Breast epithelium (tissue), 3 donors: ENCODE measurements around the gene C8A.

Experiments used
- POLR2A ChIP-seq: fragments of 450-650 bp; IDR thresholded peaks from one replicate; pipeline ENCODE4 v1.6.1; 2016; ENCODE audit warnings: antibody characterized with exemption, mild to moderate bottlenecking, moderate library complexity
- TF ChIP-seq, protein P1 (sequence below), 3 donors: fragments of 450-650 bp; IDR thresholded peaks; one replicate each; pipeline ENCODE4 v1.5.1; 2016 to 2017; ENCODE audit warnings: antibody characterized with exemption in 3 of 3, mild to moderate bottlenecking in 3 of 3, moderate library complexity in 3 of 3

- TF ChIP-seq, protein P1, sequence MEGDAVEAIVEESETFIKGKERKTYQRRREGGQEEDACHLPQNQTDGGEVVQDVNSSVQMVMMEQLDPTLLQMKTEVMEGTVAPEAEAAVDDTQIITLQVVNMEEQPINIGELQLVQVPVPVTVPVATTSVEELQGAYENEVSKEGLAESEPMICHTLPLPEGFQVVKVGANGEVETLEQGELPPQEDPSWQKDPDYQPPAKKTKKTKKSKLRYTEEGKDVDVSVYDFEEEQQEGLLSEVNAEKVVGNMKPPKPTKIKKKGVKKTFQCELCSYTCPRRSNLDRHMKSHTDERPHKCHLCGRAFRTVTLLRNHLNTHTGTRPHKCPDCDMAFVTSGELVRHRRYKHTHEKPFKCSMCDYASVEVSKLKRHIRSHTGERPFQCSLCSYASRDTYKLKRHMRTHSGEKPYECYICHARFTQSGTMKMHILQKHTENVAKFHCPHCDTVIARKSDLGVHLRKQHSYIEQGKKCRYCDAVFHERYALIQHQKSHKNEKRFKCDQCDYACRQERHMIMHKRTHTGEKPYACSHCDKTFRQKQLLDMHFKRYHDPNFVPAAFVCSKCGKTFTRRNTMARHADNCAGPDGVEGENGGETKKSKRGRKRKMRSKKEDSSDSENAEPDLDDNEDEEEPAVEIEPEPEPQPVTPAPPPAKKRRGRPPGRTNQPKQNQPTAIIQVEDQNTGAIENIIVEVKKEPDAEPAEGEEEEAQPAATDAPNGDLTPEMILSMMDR (IDR thresholded peaks at IDR 0.05), result no peak
- no peak for TF ChIP-seq POLR2A
Observed at GRCh38 chr1:56824938-56825337, 29.7 kb upstream of the C8A start.
